SU-DHL-6 (cell line): ENCODE results near the gene KCNJ1.

ENCODE experiments used
- EZH2phosphoT487 ChIP-seq: fragments of 200-600 bp; sonication (generic), shearing (Covaris generic); conservative IDR thresholded peaks from 2 replicates; pipeline ENCODE4 v1.6.1; 2018; ENCODE audit warnings: mild to moderate bottlenecking, antibody characterized with exemption, low read length, moderate library complexity, mixed read lengths
- TF ChIP-seq, protein P1 (sequence below): fragments of 200-600 bp; sonication (generic); IDR thresholded peaks from one replicate; pipeline ENCODE4 v1.5.1; 2017; ENCODE audit warnings: antibody characterized with exemption, mild to moderate bottlenecking, low read length, moderate library complexity; ENCODE audit not compliant: insufficient read depth, poor library complexity, severe bottlenecking

DNA sequence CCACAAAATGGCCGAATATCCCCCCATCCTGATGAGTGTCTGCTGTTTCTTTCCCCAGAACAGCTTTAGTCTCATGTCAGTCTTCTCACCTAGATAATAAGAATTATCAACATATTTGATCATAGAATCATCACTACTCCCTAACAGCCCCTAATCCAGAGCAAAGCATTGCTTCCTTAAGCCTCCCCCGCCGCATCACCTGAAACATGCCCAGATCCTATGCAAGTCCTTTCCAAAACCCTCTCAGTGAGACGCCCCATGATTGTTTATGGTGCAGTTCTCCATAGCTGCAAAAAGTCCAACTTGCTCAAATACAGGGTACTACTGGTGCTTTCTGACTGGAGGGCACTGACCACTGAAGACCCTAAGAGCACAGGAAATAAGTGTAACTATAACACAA is 20.1 kb downstream of the KCNJ1 start:
- TF ChIP-seq, protein P1, sequence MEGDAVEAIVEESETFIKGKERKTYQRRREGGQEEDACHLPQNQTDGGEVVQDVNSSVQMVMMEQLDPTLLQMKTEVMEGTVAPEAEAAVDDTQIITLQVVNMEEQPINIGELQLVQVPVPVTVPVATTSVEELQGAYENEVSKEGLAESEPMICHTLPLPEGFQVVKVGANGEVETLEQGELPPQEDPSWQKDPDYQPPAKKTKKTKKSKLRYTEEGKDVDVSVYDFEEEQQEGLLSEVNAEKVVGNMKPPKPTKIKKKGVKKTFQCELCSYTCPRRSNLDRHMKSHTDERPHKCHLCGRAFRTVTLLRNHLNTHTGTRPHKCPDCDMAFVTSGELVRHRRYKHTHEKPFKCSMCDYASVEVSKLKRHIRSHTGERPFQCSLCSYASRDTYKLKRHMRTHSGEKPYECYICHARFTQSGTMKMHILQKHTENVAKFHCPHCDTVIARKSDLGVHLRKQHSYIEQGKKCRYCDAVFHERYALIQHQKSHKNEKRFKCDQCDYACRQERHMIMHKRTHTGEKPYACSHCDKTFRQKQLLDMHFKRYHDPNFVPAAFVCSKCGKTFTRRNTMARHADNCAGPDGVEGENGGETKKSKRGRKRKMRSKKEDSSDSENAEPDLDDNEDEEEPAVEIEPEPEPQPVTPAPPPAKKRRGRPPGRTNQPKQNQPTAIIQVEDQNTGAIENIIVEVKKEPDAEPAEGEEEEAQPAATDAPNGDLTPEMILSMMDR = no peak
- no peak for TF ChIP-seq EZH2phosphoT487
